Dermis microvascular lymphatic vessel endothelial cell (primary cell): ENCODE data around the gene RPL15. TPM values are rescaled to one million over a fixed set of nuclear protein-coding genes. Genes with fewer than 3 reads are reported as not detected.

Experiments used
- DNase-seq, 2 donors: peaks; one replicate each; pipeline versions ENCODE4 v3.0.0 to v3.0.0-alpha.2; 2010; ENCODE audit warnings: low read depth in 2 of 2
- total RNA-seq: library from RNA; depleted of rRNA; stranded (reverse); fragments of >200 nt; gene quantifications from 2 replicates; pipeline ENCODE4 v1.2.1, GENCODE V29; 2014

Gene RPL15
- total RNA-seq, 1 donor from 2014 or later, result 2,042 TPM

DNA sequence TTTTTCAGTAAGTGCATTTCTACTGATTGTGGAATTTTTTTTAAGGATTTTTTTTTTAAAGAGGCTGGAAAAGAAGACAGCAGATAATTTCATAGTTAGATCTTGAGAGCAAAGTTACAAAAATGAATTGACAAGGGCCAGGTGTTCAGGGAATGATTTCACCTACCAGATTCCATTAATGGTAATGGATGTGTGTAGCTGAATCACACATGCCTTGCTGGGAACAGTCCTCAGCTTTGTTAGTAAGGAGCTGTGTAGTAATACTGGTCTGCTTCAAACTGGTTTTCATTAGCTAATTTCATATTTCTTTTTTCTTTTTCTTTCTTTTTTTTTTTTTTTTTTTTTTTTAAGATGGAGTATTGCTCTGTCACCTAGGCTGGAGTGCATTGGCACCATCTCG, 44.1 kb downstream of the RPL15 start:
- DNase-seq, result no peak

DNA sequence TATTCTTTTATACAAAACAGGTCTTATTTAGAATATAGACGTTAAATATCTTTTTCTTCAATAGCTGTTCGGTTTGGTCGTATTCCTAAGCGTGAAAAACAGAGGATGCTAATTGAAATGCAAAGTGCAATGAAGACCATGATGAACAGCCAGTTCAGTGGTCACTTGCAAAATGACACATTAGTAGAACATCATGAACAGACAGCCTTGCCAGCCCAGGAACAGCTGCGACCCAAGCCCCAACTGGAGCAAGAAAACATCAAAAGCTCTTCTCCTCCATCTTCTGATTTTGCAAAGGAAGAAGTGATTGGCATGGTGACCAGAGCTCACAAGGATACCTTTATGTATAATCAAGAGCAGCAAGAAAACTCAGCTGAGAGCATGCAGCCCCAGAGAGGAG, 45.0 kb downstream of the RPL15 start:
- no peak for DNase-seq

DNA sequence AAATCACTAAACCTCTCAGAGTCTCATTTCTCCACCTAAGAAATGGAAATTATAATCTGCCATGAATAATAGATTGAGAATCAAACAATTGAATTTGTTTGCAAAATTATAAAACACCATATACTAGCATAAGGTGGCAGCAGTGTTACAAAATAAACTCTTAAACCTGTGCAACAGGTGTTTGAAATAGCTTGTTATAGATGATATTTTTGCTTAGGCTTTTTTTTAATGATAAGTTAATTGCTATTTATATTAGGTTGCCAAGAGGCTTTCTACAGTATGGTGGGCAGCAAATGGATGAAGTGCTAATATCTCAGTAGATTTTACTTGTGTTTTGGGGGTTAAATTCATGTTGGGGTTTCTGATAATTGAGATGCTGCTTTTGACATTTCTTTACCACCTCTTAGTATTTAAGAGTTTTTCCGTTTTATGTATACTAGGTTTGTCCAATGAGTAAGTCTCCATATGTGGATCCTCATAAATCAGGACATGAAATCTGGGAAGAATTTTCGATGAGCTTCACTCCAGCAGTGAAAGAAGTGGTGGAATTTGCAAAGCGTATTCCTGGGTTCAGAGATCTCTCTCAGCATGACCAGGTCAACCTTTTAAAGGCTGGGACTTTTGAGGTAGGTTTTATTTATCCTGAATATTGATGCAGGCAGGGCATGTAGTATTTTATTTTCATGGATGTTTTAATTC, 47.8 kb downstream of the RPL15 start:
- DNase-seq, result no peak

DNA sequence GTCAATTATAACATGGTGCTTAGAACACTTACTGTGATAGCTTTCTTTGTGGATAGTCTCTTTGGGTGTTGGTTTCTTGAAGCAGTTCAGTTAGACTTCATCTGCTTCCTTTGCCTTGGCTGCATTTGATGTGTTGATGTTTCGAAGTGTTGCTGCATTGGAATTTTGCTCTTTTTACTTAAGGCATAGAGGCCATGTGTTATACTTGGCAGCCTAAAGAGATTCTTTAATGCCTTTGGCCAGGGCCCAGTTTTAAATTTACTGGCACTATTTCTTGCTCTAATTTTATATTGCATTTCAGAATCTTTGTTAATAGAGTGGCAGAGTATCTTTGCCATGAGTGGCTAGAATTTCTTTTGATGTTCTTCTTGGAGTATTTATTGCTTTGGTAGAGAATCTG, 49.4 kb downstream of the RPL15 start:
- peak in 1 of 2 donors; percentile 54 for DNase-seq

DNA sequence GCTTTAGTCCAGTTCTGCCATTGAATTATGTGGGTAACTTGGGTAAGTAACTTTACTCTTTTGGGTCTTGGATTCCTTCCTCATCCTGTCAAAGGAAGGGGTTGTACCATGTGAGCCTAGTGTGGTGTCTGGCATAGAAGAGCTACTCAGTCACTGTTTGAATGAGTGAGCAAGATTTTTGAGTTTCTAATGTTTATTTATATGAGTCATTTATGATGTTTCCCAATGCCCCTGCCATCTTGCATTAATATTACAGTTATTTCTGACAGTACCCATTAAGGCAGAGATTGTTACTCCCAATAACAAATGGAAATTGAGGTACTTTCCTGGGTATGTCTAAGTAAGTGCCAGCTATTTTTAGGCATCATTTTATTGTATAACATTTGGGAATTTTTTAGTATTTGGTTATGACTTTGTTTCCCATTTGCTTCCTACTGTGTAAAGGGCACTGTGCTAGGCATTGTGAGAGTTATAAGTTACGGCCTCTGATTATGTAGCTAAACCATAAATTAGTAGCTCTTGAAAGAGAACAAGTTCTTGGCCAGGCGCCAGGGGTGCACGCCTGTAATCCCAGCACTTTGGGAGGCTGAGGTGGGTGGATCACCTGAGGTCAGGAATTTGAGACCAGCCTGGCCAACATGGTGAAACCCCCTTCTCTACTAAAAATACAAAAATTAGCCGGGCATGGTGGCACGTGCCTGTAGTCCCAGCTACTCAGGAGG, 51.7 kb downstream of the RPL15 start:
- DNase-seq, result peak in 1 of 2 donors; percentile 29

DNA sequence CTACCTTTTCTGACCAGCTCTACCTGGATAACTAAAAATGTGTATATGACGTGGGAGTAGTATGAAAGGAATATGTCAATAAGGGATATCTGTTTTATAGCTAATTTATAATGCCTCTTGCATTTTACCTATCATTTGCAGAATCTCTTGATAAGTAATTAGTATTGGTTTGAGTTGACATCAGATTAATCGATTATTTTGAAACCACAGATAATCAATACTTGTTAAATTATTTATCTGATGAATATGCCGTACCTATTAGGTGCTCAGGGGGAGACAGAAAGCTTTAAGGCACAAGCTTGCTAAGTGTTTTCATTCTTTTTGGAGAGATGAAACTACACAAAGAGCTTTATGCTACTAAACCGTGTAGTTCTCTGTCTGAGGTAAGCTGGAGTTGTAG, 52.5 kb downstream of the RPL15 start:
- DNase-seq, result no peak

Other genes starting within 250 kb of the RPL15 start
- gene UBE2E1, start 111.2 kb upstream of the RPL15 start, total RNA-seq, result 106 and 118 TPM in 2 replicates
- 5.1 and 6.1 TPM in 2 replicates for gene NKIRAS1, start 142 bp upstream of the RPL15 start, total RNA-seq
- 25.9 and 34.5 TPM in 2 replicates for gene NR1D2, start 28.2 kb downstream of the RPL15 start, total RNA-seq